ENCODE data around the gene GLIPR1L2.
"Not testable (repeated sequence)": the region's sequence is repeated elsewhere in the genome, so short reads cannot be mapped to it uniquely, and the experiment has no call there.

GLIPR1L2 gene

GRCh38 chr12:75438059-75438754 is 47.3 kb downstream of the GLIPR1L2 start:
- DNase-seq = peak; percentile 10

GRCh38 chr12:75439048-75439447 is 48.2 kb downstream of the GLIPR1L2 start:
- DNase-seq = no peak

GRCh38 chr12:75439930-75440329 is 49.0 kb downstream of the GLIPR1L2 start:
- DNase-seq = no peak

- not testable (repeated sequence) for DNase-seq
Observed at GRCh38 chr12:75441687-75442449, 51.0 kb downstream of the GLIPR1L2 start.

- not testable (repeated sequence) for DNase-seq
Observed at GRCh38 chr12:75442454-75442853, 51.6 kb downstream of the GLIPR1L2 start.

GRCh38 chr12:75443709-75444108 is 52.8 kb downstream of the GLIPR1L2 start:
- DNase-seq = no peak

- no peak for DNase-seq
Observed at GRCh38 chr12:75444429-75445136, 53.7 kb downstream of the GLIPR1L2 start.

GRCh38 chr12:75445137-75445507 is 54.2 kb downstream of the GLIPR1L2 start:
- not testable (repeated sequence) for DNase-seq

- DNase-seq = no peak
Observed at GRCh38 chr12:75446857-75447256, 56.0 kb downstream of the GLIPR1L2 start.

GRCh38 chr12:75447691-75448393 is 57.0 kb downstream of the GLIPR1L2 start:
- no peak for DNase-seq

GRCh38 chr12:75452675-75453330 is 61.9 kb downstream of the GLIPR1L2 start:
- DNase-seq = no peak

GRCh38 chr12:75455839-75456238 is 65.0 kb downstream of the GLIPR1L2 start:
- DNase-seq = no peak

- no peak for DNase-seq
Observed at GRCh38 chr12:75457191-75457590, 66.3 kb downstream of the GLIPR1L2 start.

GRCh38 chr12:75457866-75458265 is 67.0 kb downstream of the GLIPR1L2 start:
- DNase-seq = not testable (repeated sequence)

GRCh38 chr12:75459755-75460154 is 68.9 kb downstream of the GLIPR1L2 start:
- no peak for DNase-seq

GRCh38 chr12:75460204-75460603 is 69.3 kb downstream of the GLIPR1L2 start:
- DNase-seq = no peak

GRCh38 chr12:75471902-75472890 is 81.3 kb downstream of the GLIPR1L2 start:
- no peak for DNase-seq

GRCh38 chr12:75474116-75474515 is 83.2 kb downstream of the GLIPR1L2 start:
- DNase-seq = no peak

- peak; percentile 66 for DNase-seq
Observed at GRCh38 chr12:75476071-75476470, 85.2 kb downstream of the GLIPR1L2 start.

- DNase-seq = no peak
Observed at GRCh38 chr12:75477137-75477536, 86.2 kb downstream of the GLIPR1L2 start.

GRCh38 chr12:75478116-75478794 is 87.4 kb downstream of the GLIPR1L2 start:
- DNase-seq = peak; percentile 31

Data from activated CD4-positive, alpha-beta T cell treated with anti-CD3 and anti-CD28 coated beads for 48 hours (primary cell).